ENCODE data around the gene NOSTRIN. TPM values are rescaled to one million over a fixed set of nuclear protein-coding genes. Genes with fewer than 3 reads are reported as not detected.
A peak's percentile ranks its signal among the peaks of the same experiment; 100 is the strongest.

The NOSTRIN gene
- total and polyA plus RNA-seq, 8 donors: 25.7 to 45.3 (median 38.8) TPM

DNA sequence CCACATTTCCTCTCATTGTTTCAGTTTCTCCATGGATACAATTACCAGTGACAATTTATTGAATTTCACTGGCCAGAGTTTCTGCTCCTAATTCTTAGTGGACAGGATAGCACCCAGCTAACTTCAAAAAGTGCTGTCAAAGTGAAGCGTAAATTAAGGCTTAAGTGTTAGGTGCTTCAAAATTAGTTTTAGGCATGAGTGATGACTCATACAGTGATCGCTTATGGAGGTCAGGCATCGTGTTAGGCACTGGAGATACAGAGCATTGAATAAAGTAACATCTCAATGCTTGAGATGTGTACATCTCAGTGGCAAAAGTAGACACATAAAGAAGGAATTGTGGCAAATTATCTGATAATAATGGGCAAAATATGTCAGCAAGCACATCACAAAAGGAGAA lies 40.8 kb downstream of the NOSTRIN start:
- TF ChIP-seq CTCF (IDR thresholded peaks at IDR 0.05): no peak
- H3K9me3 ChIP-seq: no peaks in the 10 kb centered on the region
- no peaks in the 10 kb centered on the region for H3K4me1 ChIP-seq
- no peaks in the 10 kb centered on the region for H3K27me3 ChIP-seq
- intact Hi-C loops (cut with DNase I): no loop called here
- H3K4me3 ChIP-seq: no peak overlapping the region
- DNase-seq (no peak), ATAC-seq (no peak)
- H3K36me3 ChIP-seq: peaks cover 0 to 3% of the 10 kb centered on the region in 2 donors
- H3K27ac ChIP-seq: no peak overlapping the region

- peaks cover 0 to 9% of the 10 kb centered on the region in 2 donors for H3K36me3 ChIP-seq
- no peaks in the 10 kb centered on the region for H3K4me1 ChIP-seq
- ATAC-seq (no peak), DNase-seq (no peak)
- H3K9me3 ChIP-seq: no peaks in the 10 kb centered on the region
- no peak for TF ChIP-seq CTCF (IDR thresholded peaks at IDR 0.05)
- H3K27me3 ChIP-seq: no peaks in the 10 kb centered on the region
- H3K27ac ChIP-seq: no peak overlapping the region
- no peak overlapping the region for H3K4me3 ChIP-seq
- intact Hi-C loops (cut with DNase I): no loop called here
Measured at GRCh38 chr2:168848225-168848624, 45.8 kb downstream of the NOSTRIN start.

- H3K27ac ChIP-seq: no peak overlapping the region
- intact Hi-C loops (cut with DNase I): no loop called here
- TF ChIP-seq CTCF (IDR thresholded peaks at IDR 0.05): no peak
- ATAC-seq (peak; percentile 39), DNase-seq (peak in 2 of 4 donors; percentile 6 to 48)
- H3K36me3 ChIP-seq: peaks cover 0 to 9% of the 10 kb centered on the region in 2 donors
- no peaks in the 10 kb centered on the region for H3K27me3 ChIP-seq
- H3K4me3 ChIP-seq: no peak overlapping the region
- H3K9me3 ChIP-seq: no peaks in the 10 kb centered on the region
- H3K4me1 ChIP-seq: no peaks in the 10 kb centered on the region
Measured at GRCh38 chr2:168849610-168850009, 47.2 kb downstream of the NOSTRIN start.

GRCh38 chr2:168850846-168851245 lies 48.4 kb downstream of the NOSTRIN start:
- Histone ChIP-seq H3K27me3 (no peaks in the 10 kb centered on the region), H3K4me1 (no peaks in the 10 kb centered on the region), H3K4me3 (no peak overlapping the region), H3K9me3 (no peaks in the 10 kb centered on the region), H3K27ac (no peak overlapping the region), H3K36me3 (peaks cover 0 to 9% of the 10 kb centered on the region in 2 donors)
- no peak for TF ChIP-seq CTCF (IDR thresholded peaks at IDR 0.05)
- ATAC-seq: no peak
- intact Hi-C loops (cut with DNase I): no loop called here
- no peak for DNase-seq

GRCh38 chr2:168851674-168852320 lies 49.4 kb downstream of the NOSTRIN start:
- H3K27ac ChIP-seq: no peak overlapping the region
- intact Hi-C loops (cut with DNase I): no loop called here
- no peak overlapping the region for H3K4me3 ChIP-seq
- no peak for TF ChIP-seq CTCF (IDR thresholded peaks at IDR 0.05)
- H3K4me1 ChIP-seq: peaks cover 0 to under 1% of the 10 kb centered on the region in 2 donors
- H3K36me3 ChIP-seq: peaks cover 0 to 9% of the 10 kb centered on the region in 2 donors
- no peak for ATAC-seq
- H3K27me3 ChIP-seq: no peaks in the 10 kb centered on the region
- DNase-seq: no peak
- H3K9me3 ChIP-seq: no peaks in the 10 kb centered on the region
